SW 1271 (cell line): ENCODE results near the gene PPP2R3B.
"Not testable (repeated sequence)": the region's sequence is repeated elsewhere in the genome, so short reads cannot be mapped to it uniquely, and the experiment has no call there.

ENCODE experiments used
- DNase-seq, 2 experiments: peaks; one replicate each; lab custom pipeline; 2025; lab: John Stamatoyannopoulos, UW

The PPP2R3B gene

DNA sequence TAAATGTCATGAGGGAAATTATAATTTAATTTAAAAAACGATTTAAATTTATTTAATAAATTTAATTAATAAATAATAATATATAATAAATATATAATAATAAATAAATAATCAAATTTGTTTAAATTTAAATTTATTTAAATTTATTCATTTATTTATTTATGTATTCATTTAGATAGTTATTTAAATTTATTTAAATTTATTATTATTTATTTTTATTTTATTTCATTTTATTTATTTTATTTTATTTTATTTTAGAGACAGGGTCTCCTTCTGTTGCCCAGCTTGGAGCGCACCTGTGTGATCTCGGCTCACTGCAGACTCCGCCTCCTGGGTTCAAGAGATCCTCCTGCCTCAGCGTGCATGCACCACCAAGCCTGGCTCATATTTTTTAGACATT is 18.4 kb upstream of the PPP2R3B start:
- no peak for DNase-seq

DNA sequence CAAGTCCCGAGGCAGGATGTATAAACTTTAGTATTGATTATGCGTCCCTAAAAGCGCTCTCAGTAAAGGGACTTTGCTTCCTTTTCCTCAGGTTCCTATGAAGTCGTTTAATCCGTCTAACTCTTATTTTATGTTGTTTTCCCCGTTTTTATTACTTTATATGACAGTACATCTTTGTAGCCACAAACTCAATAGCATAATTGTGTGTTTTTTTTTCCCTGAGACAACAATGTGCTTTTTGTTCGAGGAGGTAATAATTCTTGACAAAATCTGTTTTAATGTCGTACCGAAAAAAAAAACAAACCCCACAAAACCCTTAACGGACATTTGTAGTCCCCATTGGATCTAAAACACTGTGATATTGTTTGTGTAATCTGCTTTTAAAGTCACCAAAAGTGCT is 17.9 kb upstream of the PPP2R3B start:
- DNase-seq, result no peak

DNA sequence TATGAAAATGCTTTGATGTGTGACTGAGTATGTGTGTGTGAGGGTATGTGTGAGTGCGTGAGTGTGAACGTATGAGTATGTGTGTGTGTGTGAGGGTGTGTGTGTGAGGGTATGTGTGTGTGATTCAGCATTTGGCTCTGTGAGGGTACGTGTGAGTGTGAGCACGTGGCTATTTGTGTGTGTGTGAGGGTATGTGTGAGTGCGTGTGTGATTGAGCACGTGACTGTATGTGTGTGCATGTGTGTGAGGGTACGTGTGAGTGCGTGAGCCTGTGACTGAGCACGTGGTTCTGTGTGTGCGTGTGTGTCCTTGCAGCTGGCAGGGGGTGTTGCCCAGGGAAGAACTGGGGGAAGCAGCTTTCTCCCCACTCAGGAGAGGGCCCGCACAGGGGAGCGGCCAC is 16.1 kb upstream of the PPP2R3B start:
- DNase-seq, result no peak

DNA sequence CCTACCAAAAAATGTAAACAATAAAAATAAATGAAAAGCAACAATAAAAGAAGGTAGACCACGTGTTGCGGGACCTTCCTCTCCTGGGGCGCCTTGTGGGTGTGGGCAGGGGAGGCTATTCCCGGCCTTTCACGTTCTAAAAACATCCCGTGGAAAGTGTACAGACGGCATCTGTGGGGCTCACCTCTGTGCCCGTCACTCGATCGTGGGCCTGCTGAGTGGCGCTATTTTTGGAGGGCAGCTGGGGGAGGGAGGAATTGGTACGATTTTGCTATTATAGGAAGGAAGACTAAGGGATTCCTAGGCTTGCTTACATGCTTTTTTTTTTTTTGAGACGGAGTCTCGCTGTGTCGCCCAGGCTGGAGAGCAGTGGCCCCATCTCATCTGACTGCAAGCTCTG is 13.6 kb upstream of the PPP2R3B start:
- DNase-seq, result no peak

DNA sequence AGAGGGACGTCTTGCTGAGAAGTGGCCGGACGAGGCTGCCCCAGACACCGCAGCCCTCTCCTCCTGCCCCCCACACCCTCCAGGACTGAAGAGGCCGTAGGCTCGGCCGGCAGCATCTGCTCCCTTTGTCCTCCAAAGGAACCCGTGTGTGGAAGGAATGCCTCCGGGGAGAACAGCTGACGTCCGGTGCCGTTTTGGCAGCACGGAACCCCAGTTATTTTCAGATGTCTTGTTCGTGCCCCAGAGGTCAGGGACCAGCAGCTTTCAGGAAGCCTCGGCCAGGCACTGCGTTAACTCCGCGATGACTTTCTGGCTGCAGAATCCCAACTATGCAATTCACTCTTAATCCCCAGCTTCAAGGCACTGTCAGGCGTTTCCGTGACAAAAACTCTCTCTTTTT is 10.9 kb upstream of the PPP2R3B start:
- DNase-seq, result no peak

DNA sequence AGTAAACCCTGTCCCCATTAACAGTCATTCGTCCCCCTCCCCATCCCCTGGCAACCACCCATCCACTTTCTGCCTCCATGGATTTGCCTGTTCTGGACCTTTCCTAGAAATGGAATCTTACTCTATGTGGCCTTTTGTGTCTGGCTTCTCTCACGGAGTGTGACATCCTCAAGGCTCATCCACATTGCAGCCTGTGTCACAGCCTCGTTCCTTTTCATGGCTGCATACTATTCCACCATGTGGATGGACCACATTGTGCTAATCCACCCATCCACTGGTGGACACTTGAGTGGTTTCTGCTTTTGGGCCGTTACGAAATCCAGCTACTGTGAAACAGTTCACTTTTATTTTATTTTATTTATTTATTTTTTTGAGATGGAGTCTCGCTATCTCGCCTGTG is 8.1 kb upstream of the PPP2R3B start:
- DNase-seq, result no peak

DNA sequence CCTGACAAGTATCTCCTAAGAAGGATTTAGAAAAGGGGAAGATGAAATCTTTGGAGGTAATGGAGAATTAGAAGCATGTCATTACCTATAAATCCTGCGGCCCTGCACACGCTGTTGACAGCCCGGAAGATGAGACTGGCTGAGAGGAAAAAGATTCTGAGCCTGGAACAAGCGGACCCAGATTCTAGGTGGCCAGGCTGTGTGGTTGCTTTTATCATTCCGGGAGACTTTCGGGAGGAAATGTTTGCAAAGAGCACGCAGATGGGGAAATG is 5.8 kb upstream of the PPP2R3B start:
- DNase-seq, result no peak

DNA sequence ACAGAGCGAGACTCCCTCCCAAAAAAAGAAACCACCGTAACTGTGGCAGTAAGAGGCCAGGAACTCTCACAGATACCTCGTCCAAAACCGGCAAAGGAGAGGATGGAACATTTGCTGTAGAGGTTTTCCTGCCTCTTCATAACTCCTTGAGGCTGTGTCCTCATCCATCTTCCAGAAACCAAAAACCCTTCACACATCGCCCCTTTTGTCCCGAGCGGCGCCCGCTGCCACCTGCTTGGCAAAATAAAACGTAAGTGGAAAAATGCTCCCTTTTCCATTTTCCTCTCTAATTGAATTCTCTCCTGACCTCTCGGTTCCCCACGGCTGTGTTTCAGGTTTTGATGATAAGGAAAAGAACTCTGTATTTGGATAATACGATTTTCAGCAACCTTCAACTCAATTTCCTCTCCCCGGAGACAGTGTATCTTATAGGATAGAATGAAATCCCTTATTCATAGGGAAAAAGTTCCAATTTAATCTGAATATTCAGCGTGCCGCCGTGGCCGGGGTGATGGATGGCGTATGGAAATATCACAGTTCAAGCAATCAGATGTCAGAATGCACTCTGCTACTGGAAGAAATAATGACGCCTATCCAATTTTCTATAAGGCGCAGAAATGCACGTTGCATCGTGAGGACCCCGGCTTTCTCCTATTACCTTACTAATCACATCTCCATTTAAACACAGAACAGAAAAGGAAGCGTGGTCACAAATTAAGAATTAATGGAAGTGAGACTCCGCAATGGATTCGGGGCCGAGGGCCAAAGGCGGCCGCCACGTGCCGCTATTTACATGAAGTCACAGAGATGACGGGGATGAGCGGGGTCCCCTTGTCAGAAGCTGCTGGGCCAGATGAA is 5.2 kb upstream of the PPP2R3B start:
- DNase-seq, result no peak

DNA sequence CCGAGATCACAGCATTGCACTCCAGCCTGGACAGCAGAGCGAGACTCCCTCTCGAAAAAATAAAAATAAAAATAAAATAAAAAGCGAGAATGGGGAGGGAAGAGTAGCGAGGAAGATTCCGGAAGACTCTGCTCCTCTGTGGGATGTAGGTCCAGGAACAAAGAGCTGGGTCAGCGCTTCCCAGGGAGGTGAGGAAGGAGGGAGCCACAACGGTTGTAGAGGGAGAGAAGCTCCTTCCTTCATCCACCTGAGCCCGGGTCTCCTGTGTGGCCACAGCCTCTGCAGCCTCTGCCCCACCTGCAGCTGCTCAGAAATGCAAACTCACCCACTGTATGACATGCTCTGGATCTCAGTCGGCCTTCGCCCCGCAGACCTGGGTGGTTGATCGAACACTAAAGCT is 3.8 kb upstream of the PPP2R3B start:
- DNase-seq, result no peak

DNA sequence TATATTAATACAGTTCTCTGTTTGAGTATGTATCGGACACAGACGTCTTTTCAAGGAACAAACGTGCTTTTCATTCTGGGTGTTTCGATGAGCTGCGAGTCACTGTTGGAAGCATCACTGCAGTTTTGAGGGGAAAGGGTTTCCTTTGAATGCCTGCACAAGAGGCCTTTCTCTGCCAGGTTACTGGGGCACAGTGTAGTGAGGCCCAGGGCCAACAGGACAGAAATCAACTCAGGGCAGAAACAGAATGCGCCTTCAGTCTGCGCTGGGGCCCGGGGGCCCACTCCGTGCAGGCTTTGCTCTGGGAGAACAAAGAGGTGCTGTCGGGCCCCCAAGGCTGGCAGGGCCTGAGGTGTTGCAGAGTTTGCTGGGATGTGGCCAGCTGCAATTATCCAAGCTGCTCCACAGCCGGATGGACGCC is 2.3 kb upstream of the PPP2R3B start:
- no peak for DNase-seq

DNA sequence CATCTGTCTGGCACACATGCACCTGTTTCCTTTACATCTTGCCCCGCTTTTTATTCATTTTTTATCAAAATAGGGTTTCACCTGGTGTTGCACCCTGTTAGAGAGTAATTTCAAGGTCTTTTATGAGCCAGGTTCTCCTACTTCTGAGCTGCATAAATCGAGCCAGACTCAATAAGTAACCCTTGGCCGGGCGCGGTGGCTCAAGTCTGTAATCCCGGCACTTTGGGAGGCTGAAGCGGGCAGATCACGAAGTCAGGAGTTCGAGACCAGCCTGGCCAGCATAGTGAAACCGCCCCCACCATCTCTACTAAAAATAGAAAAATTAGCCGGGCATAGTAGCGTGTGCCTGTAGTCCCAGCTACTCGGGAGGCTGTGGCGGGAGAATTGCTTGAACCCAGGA is 1.0 kb upstream of the PPP2R3B start:
- no peak for DNase-seq

DNA sequence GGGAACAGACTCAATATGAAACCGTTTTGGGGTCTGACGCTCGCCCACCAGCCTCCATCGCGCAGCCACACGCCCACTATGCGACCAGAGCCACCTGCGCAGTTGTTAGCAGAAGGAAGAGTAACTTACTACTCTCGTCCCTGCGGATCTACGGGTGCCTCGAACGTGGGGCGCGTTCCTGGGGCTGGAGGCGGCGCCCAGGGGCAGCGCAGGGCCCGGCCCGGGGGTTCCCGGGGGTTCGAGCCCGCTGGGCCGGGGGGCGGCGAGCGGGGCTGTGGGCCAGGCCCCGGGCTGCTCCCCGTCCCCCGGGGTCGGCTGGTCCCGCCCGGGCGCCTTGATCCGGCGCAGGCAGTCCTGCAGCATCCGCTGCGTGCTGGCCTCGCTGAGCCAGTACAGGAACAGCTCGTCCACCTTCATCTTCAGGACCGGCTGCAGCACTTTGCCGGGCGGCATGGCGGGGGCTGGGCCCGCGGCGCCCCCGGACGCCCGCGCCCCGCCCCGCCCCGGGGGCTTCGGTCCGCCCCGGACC is 404 bp downstream of the PPP2R3B start:
- no peak for DNase-seq

DNA sequence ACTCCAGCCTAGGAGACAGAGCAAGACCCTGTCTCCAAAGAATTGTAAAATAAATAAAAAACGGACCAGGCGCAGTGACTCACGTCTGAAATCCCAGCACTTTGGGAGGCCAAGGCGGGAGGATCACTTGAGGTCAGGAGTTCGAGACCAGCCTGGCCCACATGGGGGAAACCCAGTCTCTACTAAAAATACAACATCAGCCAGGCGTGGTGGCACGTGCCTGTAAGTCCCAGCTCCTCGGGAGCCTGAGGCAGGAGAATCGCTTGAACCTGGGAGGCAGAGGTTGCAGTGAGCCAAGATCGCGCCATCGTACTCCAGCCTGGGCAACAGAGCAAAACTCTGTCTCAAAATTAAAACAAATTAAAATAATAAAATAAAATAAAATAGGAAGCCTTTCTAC is 971 bp downstream of the PPP2R3B start:
- not testable (repeated sequence) for DNase-seq

DNA sequence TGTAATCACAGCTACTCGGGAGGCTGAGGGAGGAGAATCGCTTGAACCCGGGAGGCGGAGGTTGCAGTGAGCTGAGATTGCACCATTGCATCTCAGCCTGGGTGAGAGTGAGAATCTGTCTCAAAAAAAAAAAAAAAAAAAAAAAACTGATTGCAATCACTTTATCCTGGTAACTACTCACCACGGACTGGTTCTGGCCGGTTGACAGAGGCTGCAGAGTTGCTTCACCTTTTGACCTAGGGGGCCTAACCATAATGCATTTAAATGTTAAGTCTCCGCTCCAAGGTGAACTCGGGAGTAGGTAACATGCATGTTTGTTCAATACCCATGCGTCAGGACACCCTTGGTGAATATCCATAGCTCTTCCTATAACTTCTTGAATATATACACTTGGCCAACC is 1.8 kb downstream of the PPP2R3B start:
- DNase-seq, result no peak

DNA sequence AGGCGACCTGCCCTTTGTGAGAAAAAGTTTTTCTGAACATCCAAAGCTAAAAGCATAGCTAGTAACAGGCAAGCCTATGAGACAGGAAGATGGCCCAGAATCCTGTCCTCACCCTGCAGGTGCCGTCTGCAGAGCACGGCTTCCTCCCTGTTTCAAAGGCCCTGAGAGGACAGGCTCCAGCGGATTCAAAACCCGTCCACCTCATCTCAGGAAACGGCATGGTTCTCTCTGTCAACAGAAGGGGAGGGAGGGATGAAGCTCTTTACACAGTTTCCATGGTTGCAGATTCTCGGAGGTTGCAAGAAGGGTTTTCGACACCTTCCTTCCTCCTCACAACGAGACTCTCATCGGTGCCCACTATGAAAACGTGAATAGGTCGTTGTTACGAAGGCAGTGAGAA is 8.3 kb downstream of the PPP2R3B start:
- DNase-seq, result no peak

DNA sequence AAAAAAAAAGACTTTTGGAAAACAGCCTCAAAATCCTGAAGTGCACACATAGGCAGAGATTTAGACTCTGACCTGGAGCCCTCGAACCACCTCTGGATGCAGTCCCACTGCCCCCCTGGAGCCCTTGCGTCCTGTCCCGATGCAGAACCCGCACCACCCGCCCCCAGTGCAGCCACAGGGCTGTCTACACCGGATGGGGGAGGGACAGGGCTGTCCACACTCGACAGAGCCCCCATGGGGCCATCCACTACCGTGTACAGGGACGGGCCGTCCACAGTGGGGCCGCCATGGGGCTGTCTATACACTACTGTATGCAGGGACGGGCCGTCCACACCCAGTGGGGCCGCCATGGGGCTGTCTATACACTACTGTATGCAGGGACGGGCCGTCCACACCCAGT is 10.5 kb downstream of the PPP2R3B start:
- not testable (repeated sequence) for DNase-seq

DNA sequence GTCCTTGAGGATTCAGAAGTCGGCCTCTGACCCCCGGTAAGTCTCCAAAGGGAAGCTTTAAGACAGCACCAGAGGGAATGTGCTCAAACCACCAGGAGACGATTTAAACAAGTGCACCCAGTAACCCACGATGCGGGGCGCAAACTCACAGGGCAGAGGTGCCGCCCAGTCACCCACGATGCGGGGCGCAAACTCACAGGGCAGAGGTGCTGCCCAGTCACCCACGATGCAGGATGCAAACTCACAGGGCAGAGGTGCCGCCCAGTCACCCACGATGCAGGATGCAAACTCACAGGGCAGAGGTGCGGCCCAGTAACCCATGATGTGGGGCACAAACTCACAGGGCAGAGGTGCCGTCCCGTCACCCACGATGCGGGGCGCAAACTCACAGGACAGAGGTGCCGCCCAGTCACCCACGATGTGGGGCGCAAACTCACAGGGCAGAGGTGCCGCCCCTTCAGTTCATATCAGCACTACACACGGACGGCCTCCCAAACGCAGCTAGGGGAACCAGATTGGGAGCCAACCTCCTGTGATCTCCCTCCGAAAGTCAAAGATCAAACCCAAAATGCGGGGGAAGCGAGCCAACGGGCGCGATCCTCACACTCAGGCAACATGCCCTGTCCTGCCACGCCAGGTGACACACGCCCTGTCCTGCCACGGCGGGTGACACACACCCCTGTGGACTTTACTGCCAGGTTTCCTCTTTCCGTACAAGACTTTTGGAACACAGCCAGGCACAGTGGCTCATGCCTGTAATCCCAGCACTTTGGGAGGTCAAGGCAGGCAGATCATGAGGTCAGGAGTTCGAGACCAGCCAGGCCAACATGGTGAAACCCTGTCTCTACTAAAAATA is 11.3 kb downstream of the PPP2R3B start:
- DNase-seq, result no peak

DNA sequence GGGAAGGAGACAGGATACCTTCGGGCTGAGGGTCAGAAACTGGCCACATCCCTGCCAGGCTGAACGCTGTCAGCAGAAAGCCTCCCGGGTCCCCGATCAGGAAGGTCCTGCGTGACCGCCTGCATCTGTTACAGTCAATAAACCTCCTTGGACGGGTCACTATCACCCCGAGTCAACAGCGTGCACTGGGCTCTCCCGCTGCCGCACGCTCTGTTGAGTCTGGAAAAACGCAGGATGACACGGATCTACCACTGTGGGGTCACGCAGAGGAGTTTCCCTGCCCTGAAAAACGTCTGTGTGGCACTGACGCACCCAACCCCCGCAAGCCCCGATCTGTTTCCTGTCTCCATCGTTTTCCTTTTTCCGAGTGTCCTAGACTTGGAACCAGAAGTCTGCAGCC is 12.1 kb downstream of the PPP2R3B start:
- no peak for DNase-seq

DNA sequence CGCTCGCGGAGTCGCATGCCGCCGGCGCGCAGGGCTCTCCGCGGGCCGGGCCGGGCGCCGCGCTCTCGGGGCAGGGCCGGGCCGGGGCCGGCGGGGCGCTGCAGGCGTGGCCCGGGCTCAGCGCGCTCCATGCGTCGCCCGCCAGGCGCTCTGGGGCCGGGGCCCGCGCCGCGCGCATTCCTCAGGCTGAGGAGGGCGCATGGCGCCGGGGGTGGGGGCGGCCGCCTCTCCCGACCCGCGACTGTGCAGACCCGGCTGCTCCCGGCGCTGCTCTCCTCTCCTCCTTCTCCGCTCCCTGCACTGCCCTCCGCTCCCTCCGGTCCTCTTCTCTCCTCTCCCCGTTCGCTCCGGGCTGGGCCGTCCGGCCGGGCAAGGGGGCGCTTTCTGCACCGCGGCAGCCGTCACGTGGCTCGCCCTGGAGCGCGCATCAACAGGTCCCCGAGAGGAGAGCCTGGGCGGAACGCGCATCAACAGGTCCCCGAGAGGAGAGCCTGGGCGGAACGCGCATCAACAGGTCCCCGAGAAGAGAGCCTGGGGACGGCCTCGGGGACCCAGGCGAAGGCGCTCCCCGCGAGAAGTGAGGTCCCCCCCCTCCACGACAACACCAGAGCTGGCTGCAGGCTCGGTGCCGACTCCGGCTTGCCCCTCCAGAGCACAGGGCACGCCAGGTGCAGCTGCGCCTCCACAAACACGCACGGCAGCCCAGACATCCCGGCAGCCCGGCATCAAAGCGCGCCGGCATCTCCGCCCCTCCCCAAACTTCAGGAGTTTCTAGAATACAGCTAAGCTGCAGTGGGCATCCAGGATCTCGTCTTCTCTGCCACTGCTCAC is 12.9 kb downstream of the PPP2R3B start:
- no peak for DNase-seq

DNA sequence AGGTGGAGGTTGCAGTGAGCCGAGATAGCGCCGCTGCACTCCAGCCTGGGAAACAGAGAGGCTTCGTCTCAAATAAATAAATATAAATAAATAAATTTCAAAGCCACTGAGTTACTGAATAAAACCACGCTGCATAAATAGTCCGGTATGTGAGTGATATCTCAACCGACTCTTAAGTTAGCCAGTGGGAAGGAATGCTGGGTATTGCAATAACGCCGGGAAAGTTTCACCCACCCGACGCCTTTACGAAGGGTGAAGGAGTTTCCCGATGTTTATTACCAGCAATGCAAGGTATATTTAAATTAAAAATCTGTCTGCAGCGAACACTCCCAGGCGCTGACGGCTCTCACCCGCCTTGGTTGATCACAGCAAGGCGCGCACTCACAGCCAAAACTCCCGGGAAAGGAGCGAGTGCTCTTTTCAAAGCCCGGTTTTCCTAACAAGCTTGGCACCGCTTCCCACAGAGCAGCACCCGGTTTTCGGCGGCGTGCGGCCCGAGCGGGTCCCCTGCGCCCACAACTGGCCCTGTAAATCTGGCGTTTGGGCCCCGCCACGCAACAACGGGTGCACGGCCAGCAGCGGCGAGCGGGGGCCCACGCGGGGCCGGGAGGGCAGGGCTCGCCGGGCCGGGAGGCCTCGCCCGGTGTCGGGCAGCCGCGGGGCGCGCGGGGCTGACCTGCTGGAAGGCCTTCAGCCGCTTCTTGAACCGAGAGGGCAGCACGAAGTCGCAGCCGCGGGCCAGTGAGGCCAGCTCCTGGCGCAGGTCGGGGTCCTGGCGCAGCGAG is 13.7 kb downstream of the PPP2R3B start:
- DNase-seq, result no peak

DNA sequence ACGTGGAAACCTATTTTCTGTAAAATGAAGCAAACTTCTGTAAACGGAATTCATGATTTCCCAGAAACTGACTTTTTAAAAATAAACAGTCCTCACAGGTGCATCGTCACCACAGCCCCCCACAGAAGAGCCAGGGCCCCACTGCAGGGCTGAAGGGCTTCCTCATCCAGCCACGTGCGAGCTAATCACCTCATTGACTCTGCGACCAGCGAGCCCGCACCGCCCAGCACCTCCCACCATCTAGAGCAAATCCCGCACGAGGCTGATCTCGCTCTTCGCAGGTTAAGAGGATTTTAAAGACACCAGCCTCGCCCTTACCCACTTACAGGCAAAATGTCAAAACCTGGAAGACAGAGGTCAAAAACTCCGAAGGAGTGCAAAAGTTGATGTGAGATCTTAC is 14.8 kb downstream of the PPP2R3B start:
- no peak for DNase-seq
